GM12892 (cell line): ENCODE measurements around the gene SPOCK1.

Source experiments
- POLR2A ChIP-seq: IDR thresholded peaks from 2 replicates; pipeline ENCODE4 v1.6.1; 2011; ENCODE audit warnings: low read depth, low read length, control low read depth
- POLR2AphosphoS5 ChIP-seq: IDR thresholded peaks from 2 replicates; pipeline ENCODE4 v1.6.1; 2011; ENCODE audit warnings: low read depth, low read length, control low read depth

GRCh38 chr5:137448868-137449267 is 50.3 kb downstream of the SPOCK1 start:
- TF ChIP-seq POLR2AphosphoS5 (no peak), POLR2A (no peak)
